ENCODE results near the gene CDH13.

The CDH13 gene

GRCh38 chr16:82699711-82700495 lies 73.1 kb downstream of the CDH13 start:
- DNase-seq: no peak

- DNase-seq: no peak
These were observed 73.9 kb downstream of the CDH13 start for GRCh38 chr16:82700541-82701235.

- DNase-seq: no peak
These were observed 74.7 kb downstream of the CDH13 start for GRCh38 chr16:82701442-82701955.

GRCh38 chr16:82703161-82703560 lies 76.4 kb downstream of the CDH13 start:
- DNase-seq: no peak

GRCh38 chr16:82703871-82704768 lies 77.4 kb downstream of the CDH13 start:
- no peak for DNase-seq

- DNase-seq: no peak
These were observed 83.2 kb downstream of the CDH13 start for GRCh38 chr16:82709987-82710386.

GRCh38 chr16:82713778-82714177 lies 87.0 kb downstream of the CDH13 start:
- no peak for DNase-seq

- no peak for DNase-seq
These were observed 88.4 kb downstream of the CDH13 start for GRCh38 chr16:82715160-82715559.

GRCh38 chr16:82715833-82716232 lies 89.1 kb downstream of the CDH13 start:
- DNase-seq: no peak

- no peak for DNase-seq
These were observed 89.6 kb downstream of the CDH13 start for GRCh38 chr16:82716361-82716855.

GRCh38 chr16:82720414-82720813 lies 93.6 kb downstream of the CDH13 start:
- DNase-seq: no peak

GRCh38 chr16:82726306-82726705 lies 99.5 kb downstream of the CDH13 start:
- DNase-seq: no peak

GRCh38 chr16:82728901-82729300 lies 102.1 kb downstream of the CDH13 start:
- DNase-seq: no peak

GRCh38 chr16:82730901-82731300 lies 104.1 kb downstream of the CDH13 start:
- DNase-seq: no peak

GRCh38 chr16:82732461-82732860 lies 105.7 kb downstream of the CDH13 start:
- no peak for DNase-seq

GRCh38 chr16:82735186-82735585 lies 108.4 kb downstream of the CDH13 start:
- DNase-seq: no peak

- DNase-seq: no peak
These were observed 108.9 kb downstream of the CDH13 start for GRCh38 chr16:82735673-82736091.

- DNase-seq: no peak
These were observed 109.5 kb downstream of the CDH13 start for GRCh38 chr16:82736224-82736623.

GRCh38 chr16:82738699-82739098 lies 111.9 kb downstream of the CDH13 start:
- DNase-seq: no peak

- no peak for DNase-seq
These were observed 114.4 kb downstream of the CDH13 start for GRCh38 chr16:82741073-82741615.

GRCh38 chr16:82744958-82745357 lies 118.2 kb downstream of the CDH13 start:
- DNase-seq: no peak

- no peak for DNase-seq
These were observed 121.3 kb downstream of the CDH13 start for GRCh38 chr16:82748026-82748425.

GRCh38 chr16:82750068-82750467 lies 123.3 kb downstream of the CDH13 start:
- no peak for DNase-seq

Measured in central memory CD4-positive, alpha-beta T cell (primary cell).